ENCODE data around the gene RNF223. TPM values are rescaled to one million over a fixed set of nuclear protein-coding genes. Genes with fewer than 3 reads are reported as not detected.

RNF223 gene
- total RNA-seq, 1 donor = not detected

- Histone ChIP-seq H2AFZ (ENCODE audit: low read length) (no peak overlapping the region), H4K20me1 (ENCODE audit: insufficient read depth, low read length) (no peaks in the 10 kb centered on the region), H3K27ac (ENCODE audit: low read depth, low read length) (no peak overlapping the region), H3K79me2 (ENCODE audit: insufficient read depth, low read length) (peaks cover 18% of the 10 kb centered on the region), H3K9me3 (ENCODE audit: low read depth, low read length) (no peaks in the 10 kb centered on the region), H3K27me3 (ENCODE audit: insufficient read depth, low read length) (no peaks in the 10 kb centered on the region), H3K4me3 (ENCODE audit: insufficient read depth, low read length) (no peak overlapping the region), H3K36me3 (ENCODE audit: insufficient read depth, low read length) (no peaks in the 10 kb centered on the region), H3K4me2 (ENCODE audit: insufficient read depth, low read length) (no peak overlapping the region), H3K4me1 (ENCODE audit: insufficient read depth, low read length) (no peaks in the 10 kb centered on the region)
- DNase-seq (ENCODE audit: insufficient read length, low spot score, missing footprints) = peak; percentile 78
- TF ChIP-seq CTCF (IDR thresholded peaks at IDR 0.05; ENCODE audit: extremely low read depth, low read depth, low read length) = no peak
Measured at GRCh38 chr1:1112237-1112985, 38.3 kb upstream of the RNF223 start.

GRCh38 chr1:1111516-1112236, 37.6 kb upstream of the RNF223 start:
- no peak for DNase-seq (ENCODE audit: insufficient read length, low spot score, missing footprints)
- no peaks in the 10 kb centered on the region for H4K20me1 ChIP-seq (ENCODE audit: insufficient read depth, low read length)
- H3K4me3 ChIP-seq (ENCODE audit: insufficient read depth, low read length) = no peak overlapping the region
- H3K27me3 ChIP-seq (ENCODE audit: insufficient read depth, low read length) = no peaks in the 10 kb centered on the region
- H3K79me2 ChIP-seq (ENCODE audit: insufficient read depth, low read length) = peaks cover 22% of the 10 kb centered on the region
- H3K9me3 ChIP-seq (ENCODE audit: low read depth, low read length) = no peaks in the 10 kb centered on the region
- no peak overlapping the region for H2AFZ ChIP-seq (ENCODE audit: low read length)
- no peaks in the 10 kb centered on the region for H3K36me3 ChIP-seq (ENCODE audit: insufficient read depth, low read length)
- TF ChIP-seq CTCF (IDR thresholded peaks at IDR 0.05; ENCODE audit: extremely low read depth, low read depth, low read length) = no peak
- H3K4me2 ChIP-seq (ENCODE audit: insufficient read depth, low read length) = no peak overlapping the region
- H3K27ac ChIP-seq (ENCODE audit: low read depth, low read length) = no peak overlapping the region
- H3K4me1 ChIP-seq (ENCODE audit: insufficient read depth, low read length) = no peaks in the 10 kb centered on the region

- Histone ChIP-seq H4K20me1 (ENCODE audit: insufficient read depth, low read length) (peaks cover 4% of the 10 kb centered on the region), H3K9me3 (ENCODE audit: low read depth, low read length) (no peaks in the 10 kb centered on the region), H3K79me2 (ENCODE audit: insufficient read depth, low read length) (peaks cover 25% of the 10 kb centered on the region), H3K27ac (ENCODE audit: low read depth, low read length) (no peak overlapping the region), H3K36me3 (ENCODE audit: insufficient read depth, low read length) (no peaks in the 10 kb centered on the region), H3K27me3 (ENCODE audit: insufficient read depth, low read length) (no peaks in the 10 kb centered on the region), H3K4me3 (ENCODE audit: insufficient read depth, low read length) (no peak overlapping the region), H2AFZ (ENCODE audit: low read length) (no peak overlapping the region), H3K4me1 (ENCODE audit: insufficient read depth, low read length) (no peaks in the 10 kb centered on the region), H3K4me2 (ENCODE audit: insufficient read depth, low read length) (no peak overlapping the region)
- no peak for TF ChIP-seq CTCF (IDR thresholded peaks at IDR 0.05; ENCODE audit: extremely low read depth, low read depth, low read length)
- DNase-seq (ENCODE audit: insufficient read length, low spot score, missing footprints) = no peak
Measured at GRCh38 chr1:1110561-1110971, 36.5 kb upstream of the RNF223 start.

GRCh38 chr1:1109743-1110142, 35.6 kb upstream of the RNF223 start:
- H4K20me1 ChIP-seq (ENCODE audit: insufficient read depth, low read length) = peaks cover 4% of the 10 kb centered on the region
- peaks cover 20% of the 10 kb centered on the region for H3K79me2 ChIP-seq (ENCODE audit: insufficient read depth, low read length)
- no peaks in the 10 kb centered on the region for H3K27me3 ChIP-seq (ENCODE audit: insufficient read depth, low read length)
- H3K9me3 ChIP-seq (ENCODE audit: low read depth, low read length) = no peaks in the 10 kb centered on the region
- H3K4me1 ChIP-seq (ENCODE audit: insufficient read depth, low read length) = no peaks in the 10 kb centered on the region
- no peak for TF ChIP-seq CTCF (IDR thresholded peaks at IDR 0.05; ENCODE audit: extremely low read depth, low read depth, low read length)
- H2AFZ ChIP-seq (ENCODE audit: low read length) = no peak overlapping the region
- H3K27ac ChIP-seq (ENCODE audit: low read depth, low read length) = no peak overlapping the region
- no peaks in the 10 kb centered on the region for H3K36me3 ChIP-seq (ENCODE audit: insufficient read depth, low read length)
- H3K4me3 ChIP-seq (ENCODE audit: insufficient read depth, low read length) = no peak overlapping the region
- no peak for DNase-seq (ENCODE audit: insufficient read length, low spot score, missing footprints)
- no peak overlapping the region for H3K4me2 ChIP-seq (ENCODE audit: insufficient read depth, low read length)
